HCT116 (cell line): ENCODE results near the gene ACBD3. TPM values are rescaled to one million over a fixed set of nuclear protein-coding genes. Genes with fewer than 3 reads are reported as not detected.
A peak's percentile ranks its signal among the peaks of the same experiment; 100 is the strongest.

ENCODE experiments used
- ATAC-seq: fragments of 200-7000 bp; cut with Tn5 transposase; 2 replicates; pipeline ENCODE4 v1.9.1; 2020; ENCODE audit warnings: mild to moderate bottlenecking, moderate library complexity
- BruUV-seq: library from RNA; stranded (reverse); fragments of 400-500 nt; replicated peaks from 2 replicates; lab custom pipeline; 2021; lab: Mats Ljungman, UMichigan
- CTCF ChIA-PET: fragments of 300-600 bp; sonication (Branson Sonifier 250); formaldehyde crosslinking; loops from one replicate; lab custom pipeline; 2021; ENCODE audit warnings: antibody characterized with exemption; lab: Charles Lee
- POLR2A ChIA-PET: fragments of 300-600, 350-600 bp; sonication (Branson Sonifier 250); formaldehyde crosslinking; loops from one replicate; lab custom pipeline; 2021; ENCODE audit warnings: antibody characterized with exemption; lab: Charles Lee
- RAD21 ChIA-PET, 2 experiments: fragments of 300-600 bp; sonication (Branson Sonifier 250); formaldehyde crosslinking; loops; one replicate each; lab custom pipeline; 2023; ENCODE audit warnings: low total read pairs in 2 of 2; ENCODE audit not compliant: uncharacterized antibody in 2 of 2, unreplicated experiment in 2 of 2, low non-redundant PET in 1 of 2; lab: Charles Lee
- DNase-seq: peaks from one replicate; pipeline ENCODE4 v3.0.0-alpha.2; 2010; ENCODE audit warnings: low read depth, low spot score
- H2AFZ ChIP-seq: fragments of 200-600 bp; shearing (Covaris generic), sonication (generic); 2 replicates; pipeline ENCODE4 v1.6.1; 2017; ENCODE audit warnings: low read depth, mixed run types, mixed read lengths, antibody characterized with exemption, low read length; ENCODE audit not compliant: poor library complexity, severe bottlenecking
- H3K27ac ChIP-seq: 2 replicates; pipeline ENCODE4 v1.5.1; 2012; ENCODE audit warnings: low read depth, low read length
- H3K27me3 ChIP-seq: fragments of 200-600 bp; sonication (generic); 2 replicates; pipeline ENCODE4 v1.6.1; 2016; ENCODE audit warnings: mixed run types, low read length, mixed read lengths; ENCODE audit not compliant: insufficient read depth
- H3K36me3 ChIP-seq, 2 experiments: fragments of 200-500 bp in 1 of 2; fragments of 200-600 bp in 1 of 2; sonication (Bioruptor generic) in 1 of 2; sonication (generic) in 1 of 2; 2 replicates each; pipeline versions ENCODE4 v1.5.1 to v1.6.1; 2014 to 2016; ENCODE audit warnings: low read length in 2 of 2, inconsistent platforms in 1 of 2, mixed read lengths in 1 of 2, mixed run types in 1 of 2; ENCODE audit not compliant: insufficient read depth in 2 of 2, control insufficient read depth in 1 of 2
- H3K4me1 ChIP-seq, 2 experiments: fragments of 200-600 bp in 1 of 2; sonication (generic) in 1 of 2; 2 replicates each; pipeline versions ENCODE4 v1.5.1 to v1.6.1; 2012 to 2017; ENCODE audit warnings: low read length in 2 of 2, inconsistent platforms in 1 of 2, mild to moderate bottlenecking in 1 of 2, mixed read lengths in 1 of 2, mixed run types in 1 of 2, moderate library complexity in 1 of 2; ENCODE audit not compliant: insufficient read depth in 2 of 2, control insufficient read depth in 1 of 2
- H3K4me2 ChIP-seq: fragments of 200-600 bp; sonication (generic); 2 replicates; pipeline ENCODE4 v1.6.1; 2017; ENCODE audit warnings: mixed run types, low read length, mixed read lengths
- H3K4me3 ChIP-seq, 2 experiments: fragments of 200-600 bp in 1 of 2; sonication (generic) in 1 of 2; replicated peaks in 1 of 2; 2 replicates each; pipeline ENCODE4 v1.5.1; 2011 to 2016; ENCODE audit warnings: low read length in 2 of 2, control low read depth in 1 of 2, low read depth in 1 of 2, mild to moderate bottlenecking in 1 of 2, mixed read lengths in 1 of 2, mixed run types in 1 of 2
- H3K79me2 ChIP-seq: fragments of 200-600 bp; sonication (generic); 2 replicates; pipeline ENCODE4 v1.6.1; 2017; ENCODE audit warnings: mild to moderate bottlenecking, mixed run types, low read length, moderate library complexity, mixed read lengths; ENCODE audit not compliant: insufficient read depth
- H3K9ac ChIP-seq: fragments of 200-600 bp; sonication (generic); 2 replicates; pipeline ENCODE4 v1.6.1; 2016; ENCODE audit warnings: low read length, mixed read lengths
- H3K9me2 ChIP-seq: fragments of 200-600 bp; sonication (generic), shearing (Covaris generic); 2 replicates; pipeline ENCODE4 v1.6.1; 2017; ENCODE audit warnings: mixed run types, mild to moderate bottlenecking, moderate library complexity; ENCODE audit not compliant: insufficient read depth
- H3K9me3 ChIP-seq, 2 experiments: fragments of 200-500 bp in 1 of 2; fragments of 200-600 bp in 1 of 2; sonication (Bioruptor generic) in 1 of 2; sonication (generic) in 1 of 2; 2 replicates each; pipeline ENCODE4 v1.6.1; 2014 to 2017; ENCODE audit warnings: low read length in 2 of 2, mixed read lengths in 2 of 2, inconsistent platforms in 1 of 2, low read depth in 1 of 2, mild to moderate bottlenecking in 1 of 2, mixed run types in 1 of 2, moderate library complexity in 1 of 2; ENCODE audit not compliant: control insufficient read depth in 1 of 2, insufficient read depth in 1 of 2
- H4K20me1 ChIP-seq: fragments of 200-600 bp; sonication (generic), shearing (Covaris generic); 2 replicates; pipeline ENCODE4 v1.6.1; 2017; ENCODE audit warnings: mixed run types, mild to moderate bottlenecking, moderate library complexity; ENCODE audit not compliant: insufficient read depth
- ELF1 ChIP-seq: IDR thresholded peaks from 2 replicates; pipeline ENCODE4 v1.6.1; 2012; ENCODE audit warnings: low read depth, borderline replicate concordance
- TCF7L2 ChIP-seq: IDR thresholded peaks from 2 replicates; pipeline ENCODE4 v1.7.0; 2011; ENCODE audit warnings: borderline replicate concordance, inconsistent platforms; ENCODE audit not compliant: insufficient read depth, insufficient read length; ENCODE audit errors: extremely low read depth
- ZFX ChIP-seq: fragments of 450-650 bp; IDR thresholded peaks from 2 replicates; pipeline ENCODE4 v1.6.1; 2017
- intact Hi-C: fragments of 100-400 bp; cut with micrococcal nuclease; formaldehyde crosslinking; loops from 2 replicates; pipeline ENCODE4 v1.10.0; 2022
- total RNA-seq: library from RNA; stranded (reverse); gene quantifications from one replicate; pipeline ENCODE4 v1.2.1, GENCODE V29; 2021; ENCODE audit not compliant: unreplicated experiment
- TF ChIP-seq, protein P1 (sequence below), 3 experiments: fragments of 200-600 bp in 1 of 3; sonication (generic) in 1 of 3; IDR thresholded peaks in 2 of 3; conservative IDR thresholded peaks in 1 of 3; 2 replicates each; pipeline ENCODE4 v1.5.1; 2012 to 2017; ENCODE audit warnings: low read depth in 2 of 3, low read length in 2 of 3, antibody characterized with exemption in 1 of 3, borderline replicate concordance in 1 of 3, control low read depth in 1 of 3, mild to moderate bottlenecking in 1 of 3, mixed read lengths in 1 of 3, mixed run types in 1 of 3, moderate library complexity in 1 of 3; ENCODE audit not compliant: insufficient read depth in 1 of 3

ACBD3 gene
- total RNA-seq, 1 experiment from 2014 or later: 29.6 TPM

DNA sequence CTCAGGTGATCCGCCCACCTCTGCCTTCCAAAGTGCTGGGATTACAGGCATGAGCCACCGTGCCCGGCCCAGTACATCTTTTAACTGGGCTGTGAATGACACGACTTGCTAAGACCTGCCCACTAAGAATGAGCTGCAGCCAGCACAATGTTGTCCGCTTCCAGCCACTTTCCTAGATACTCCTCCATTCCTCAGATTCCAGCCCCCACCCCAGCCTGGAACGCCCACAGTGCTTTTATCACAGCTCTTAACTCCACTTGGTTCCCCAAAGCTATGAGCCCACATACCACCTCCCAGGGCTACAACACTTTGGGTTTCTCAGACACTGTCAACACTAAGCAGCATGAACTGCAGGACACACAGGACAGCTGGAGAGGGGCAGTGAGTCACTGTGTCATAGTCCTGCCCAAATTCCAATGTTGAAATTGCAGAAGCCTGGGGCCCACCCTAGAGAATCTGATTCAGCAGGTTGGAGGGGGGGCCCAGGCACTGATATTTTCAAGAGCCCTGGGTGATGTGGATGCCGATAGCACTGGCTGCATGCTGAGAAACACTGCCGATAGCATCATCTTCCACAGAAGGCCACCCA is 58.0 kb downstream of the ACBD3 start (continued):
- TF ChIP-seq, protein P1, sequence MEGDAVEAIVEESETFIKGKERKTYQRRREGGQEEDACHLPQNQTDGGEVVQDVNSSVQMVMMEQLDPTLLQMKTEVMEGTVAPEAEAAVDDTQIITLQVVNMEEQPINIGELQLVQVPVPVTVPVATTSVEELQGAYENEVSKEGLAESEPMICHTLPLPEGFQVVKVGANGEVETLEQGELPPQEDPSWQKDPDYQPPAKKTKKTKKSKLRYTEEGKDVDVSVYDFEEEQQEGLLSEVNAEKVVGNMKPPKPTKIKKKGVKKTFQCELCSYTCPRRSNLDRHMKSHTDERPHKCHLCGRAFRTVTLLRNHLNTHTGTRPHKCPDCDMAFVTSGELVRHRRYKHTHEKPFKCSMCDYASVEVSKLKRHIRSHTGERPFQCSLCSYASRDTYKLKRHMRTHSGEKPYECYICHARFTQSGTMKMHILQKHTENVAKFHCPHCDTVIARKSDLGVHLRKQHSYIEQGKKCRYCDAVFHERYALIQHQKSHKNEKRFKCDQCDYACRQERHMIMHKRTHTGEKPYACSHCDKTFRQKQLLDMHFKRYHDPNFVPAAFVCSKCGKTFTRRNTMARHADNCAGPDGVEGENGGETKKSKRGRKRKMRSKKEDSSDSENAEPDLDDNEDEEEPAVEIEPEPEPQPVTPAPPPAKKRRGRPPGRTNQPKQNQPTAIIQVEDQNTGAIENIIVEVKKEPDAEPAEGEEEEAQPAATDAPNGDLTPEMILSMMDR (IDR thresholded peaks at IDR 0.05 in 2 of 3, conservative IDR thresholded peaks at IDR 0.05 in 1 of 3; ENCODE audit: borderline replicate concordance in 1 of 3, insufficient read depth in 1 of 3, low read depth in 2 of 3, low read length in 2 of 3): no peak
- TF ChIP-seq ELF1 (no peak), ZFX (no peak)

- Histone ChIP-seq H2AFZ (no peak overlapping the region), H3K4me3 (peak overlapping the region; percentile 50 to 56)
- BruUV-seq: TSS peak; percentile 73
These were observed 59.5 kb downstream of the ACBD3 start for GRCh38 chr1:226126824-226127569.

More at GRCh38 chr1:226126824-226127569, 59.5 kb downstream of the ACBD3 start:
- Histone ChIP-seq H3K4me2 (peak overlapping the region; percentile 88), H3K4me1 (peaks cover 47 to 67% of the 10 kb centered on the region in 2 experiments), H3K9me3 (peaks cover 0 to 5% of the 10 kb centered on the region in 2 experiments; a peak in 1 of 4 replicates), H3K79me2 (no peaks in the 10 kb centered on the region), H3K27me3 (no peaks in the 10 kb centered on the region), H3K9ac (peak overlapping the region; percentile 50), H4K20me1 (no peaks in the 10 kb centered on the region), H3K9me2 (no peaks in the 10 kb centered on the region), H3K27ac (peak overlapping the region; percentile 66), H3K36me3 (no peaks in the 10 kb centered on the region)
- DNase-seq (no peak), ATAC-seq (no peak)
- ChIA-PET RAD21 (no interaction called here), POLR2A (interaction anchor here (0.6 kb wide), 1 partner anchor 204 kb away, joined by 3 read pairs; no protein-coding TSS in a partner anchor), CTCF (interaction anchor here (0.7 to 4.2 kb wide), 4 partner anchors 62 to 793 kb away, joined by 3 to 56 read pairs (median 11); no protein-coding TSS in a partner anchor)
- no peak for TF ChIP-seq TCF7L2
- intact Hi-C loops: loop anchor here (5.0 kb wide), 2 partner anchors 55 to 280 kb away; partner anchors contain the start of gene PARP1
